ENCODE measurements around the gene NADK2. TPM values are rescaled to one million over a fixed set of nuclear protein-coding genes. Genes with fewer than 3 reads are reported as not detected.

The NADK2 gene
- total RNA-seq, 1 donor from 2014 or later: 133 TPM

- no peak for DNase-seq (ENCODE audit: low spot score)
These were observed 78.8 kb downstream of the NADK2 start for GRCh38 chr5:36162810-36163486.

GRCh38 chr5:36161361-36161760, 80.4 kb downstream of the NADK2 start:
- DNase-seq (ENCODE audit: low spot score): no peak

- DNase-seq (ENCODE audit: low spot score): no peak
These were observed 81.1 kb downstream of the NADK2 start for GRCh38 chr5:36160617-36161016.

- peak; percentile 77 for DNase-seq (ENCODE audit: low spot score)
These were observed 83.6 kb downstream of the NADK2 start for GRCh38 chr5:36158144-36158543.

- DNase-seq (ENCODE audit: low spot score): peak; percentile 77
These were observed 85.1 kb downstream of the NADK2 start for GRCh38 chr5:36156619-36157018.

GRCh38 chr5:36156121-36156601, 85.6 kb downstream of the NADK2 start:
- DNase-seq (ENCODE audit: low spot score): peak; percentile 86

- no peak for DNase-seq (ENCODE audit: low spot score)
These were observed 86.4 kb downstream of the NADK2 start for GRCh38 chr5:36155291-36155690.

- DNase-seq (ENCODE audit: low spot score): no peak
These were observed 88.0 kb downstream of the NADK2 start for GRCh38 chr5:36153726-36154125.

- no peak for DNase-seq (ENCODE audit: low spot score)
These were observed 88.4 kb downstream of the NADK2 start for GRCh38 chr5:36153298-36153677.

- DNase-seq (ENCODE audit: low spot score): no peak
These were observed 89.1 kb downstream of the NADK2 start for GRCh38 chr5:36152324-36153297.

GRCh38 chr5:36151434-36152323, 90.0 kb downstream of the NADK2 start, which contains the start of the genes LMBRD2 and SKP2:
Gene LMBRD2, minus strand, starts transcription at chr5:36151887. Its CDS starts 8,538 bp downstream, at chr5:36143349.
Gene SKP2, plus strand, starts transcription at chr5:36152111. Its CDS starts 152 bp downstream, at chr5:36152263.
- peak; percentile 100 for DNase-seq (ENCODE audit: low spot score)

- peak; percentile 55 for DNase-seq (ENCODE audit: low spot score)
These were observed 90.9 kb downstream of the NADK2 start for GRCh38 chr5:36150676-36151433.

GRCh38 chr5:36147681-36148080, 94.0 kb downstream of the NADK2 start:
- no peak for DNase-seq (ENCODE audit: low spot score)

- no peak for DNase-seq (ENCODE audit: low spot score)
These were observed 95.3 kb downstream of the NADK2 start for GRCh38 chr5:36146390-36146789.

- DNase-seq (ENCODE audit: low spot score): no peak
These were observed 96.4 kb downstream of the NADK2 start for GRCh38 chr5:36145311-36145710.

Other genes starting within 250 kb of the NADK2 start
- not detected for gene UGT3A2, start 175.0 kb downstream of the NADK2 start, total RNA-seq (ENCODE audit: insufficient read depth, low replicate concordance)
- gene LMBRD2, start 90.0 kb downstream of the NADK2 start, total RNA-seq (ENCODE audit: insufficient read depth, low replicate concordance): 17.8 TPM
- gene SKP2, start 89.8 kb downstream of the NADK2 start, total RNA-seq (ENCODE audit: insufficient read depth, low replicate concordance): 41.4 TPM
- 36.4 TPM for gene RANBP3L, start 60.0 kb upstream of the NADK2 start, total RNA-seq (ENCODE audit: insufficient read depth, low replicate concordance)

Data from umbilical cord (tissue), 2 donors.